SKM-1 (cell line): ENCODE results near the gene MXRA5.
"Not testable (repeated sequence)": the region's sequence is repeated elsewhere in the genome, so short reads cannot be mapped to it uniquely, and the experiment has no call there.

Experiments
- DNase-seq: peaks from one replicate; lab custom pipeline; 2025; ENCODE audit not compliant: unreplicated experiment; lab: John Stamatoyannopoulos, UW

The MXRA5 gene, protein sequence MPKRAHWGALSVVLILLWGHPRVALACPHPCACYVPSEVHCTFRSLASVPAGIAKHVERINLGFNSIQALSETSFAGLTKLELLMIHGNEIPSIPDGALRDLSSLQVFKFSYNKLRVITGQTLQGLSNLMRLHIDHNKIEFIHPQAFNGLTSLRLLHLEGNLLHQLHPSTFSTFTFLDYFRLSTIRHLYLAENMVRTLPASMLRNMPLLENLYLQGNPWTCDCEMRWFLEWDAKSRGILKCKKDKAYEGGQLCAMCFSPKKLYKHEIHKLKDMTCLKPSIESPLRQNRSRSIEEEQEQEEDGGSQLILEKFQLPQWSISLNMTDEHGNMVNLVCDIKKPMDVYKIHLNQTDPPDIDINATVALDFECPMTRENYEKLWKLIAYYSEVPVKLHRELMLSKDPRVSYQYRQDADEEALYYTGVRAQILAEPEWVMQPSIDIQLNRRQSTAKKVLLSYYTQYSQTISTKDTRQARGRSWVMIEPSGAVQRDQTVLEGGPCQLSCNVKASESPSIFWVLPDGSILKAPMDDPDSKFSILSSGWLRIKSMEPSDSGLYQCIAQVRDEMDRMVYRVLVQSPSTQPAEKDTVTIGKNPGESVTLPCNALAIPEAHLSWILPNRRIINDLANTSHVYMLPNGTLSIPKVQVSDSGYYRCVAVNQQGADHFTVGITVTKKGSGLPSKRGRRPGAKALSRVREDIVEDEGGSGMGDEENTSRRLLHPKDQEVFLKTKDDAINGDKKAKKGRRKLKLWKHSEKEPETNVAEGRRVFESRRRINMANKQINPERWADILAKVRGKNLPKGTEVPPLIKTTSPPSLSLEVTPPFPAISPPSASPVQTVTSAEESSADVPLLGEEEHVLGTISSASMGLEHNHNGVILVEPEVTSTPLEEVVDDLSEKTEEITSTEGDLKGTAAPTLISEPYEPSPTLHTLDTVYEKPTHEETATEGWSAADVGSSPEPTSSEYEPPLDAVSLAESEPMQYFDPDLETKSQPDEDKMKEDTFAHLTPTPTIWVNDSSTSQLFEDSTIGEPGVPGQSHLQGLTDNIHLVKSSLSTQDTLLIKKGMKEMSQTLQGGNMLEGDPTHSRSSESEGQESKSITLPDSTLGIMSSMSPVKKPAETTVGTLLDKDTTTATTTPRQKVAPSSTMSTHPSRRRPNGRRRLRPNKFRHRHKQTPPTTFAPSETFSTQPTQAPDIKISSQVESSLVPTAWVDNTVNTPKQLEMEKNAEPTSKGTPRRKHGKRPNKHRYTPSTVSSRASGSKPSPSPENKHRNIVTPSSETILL (N-terminal part only)

DNA sequence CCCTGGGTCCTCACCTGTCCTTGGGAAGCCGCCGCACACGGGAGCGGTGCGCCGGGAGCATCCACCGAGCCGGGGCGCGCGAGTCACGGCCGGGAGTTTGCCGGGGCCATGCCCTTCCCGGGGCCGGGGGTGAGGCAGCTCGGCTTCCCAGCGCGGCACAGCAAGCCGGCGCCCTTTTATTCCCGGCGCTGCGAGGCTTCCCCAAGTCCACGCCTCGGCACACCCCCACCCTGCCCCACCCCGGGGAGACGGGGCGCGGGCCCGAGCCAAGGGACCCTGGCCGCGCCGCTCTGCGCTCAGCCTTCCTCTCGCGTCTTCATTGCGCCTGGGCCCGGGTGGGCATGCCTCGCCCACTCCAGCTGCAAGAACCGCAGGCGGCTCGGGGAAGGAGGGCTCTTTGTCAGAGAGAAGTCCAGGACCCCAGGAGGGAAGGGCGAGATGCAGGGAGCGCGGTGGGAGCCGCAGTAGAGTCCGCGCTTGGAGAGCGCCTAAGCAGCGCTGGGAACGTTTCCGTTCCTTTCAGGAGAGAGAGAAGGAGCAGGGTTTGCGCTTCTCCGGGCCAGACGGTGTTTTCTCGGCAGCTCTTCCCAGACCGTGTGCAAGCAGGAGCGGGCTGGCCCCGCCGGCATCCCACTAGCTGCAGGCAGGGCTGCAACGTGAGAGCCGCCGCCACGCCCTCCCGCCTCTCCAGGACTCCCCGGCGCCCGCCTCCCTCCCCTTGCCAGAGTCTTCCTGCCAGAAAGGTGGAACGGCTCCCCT is at the start of gene MXRA5:
MXRA5 (minus strand) TSS at position 152 of the 759 bp plus-strand sequence. CDS start 2,819 bp downstream, outside the sequence.
- DNase-seq, result no peak

DNA sequence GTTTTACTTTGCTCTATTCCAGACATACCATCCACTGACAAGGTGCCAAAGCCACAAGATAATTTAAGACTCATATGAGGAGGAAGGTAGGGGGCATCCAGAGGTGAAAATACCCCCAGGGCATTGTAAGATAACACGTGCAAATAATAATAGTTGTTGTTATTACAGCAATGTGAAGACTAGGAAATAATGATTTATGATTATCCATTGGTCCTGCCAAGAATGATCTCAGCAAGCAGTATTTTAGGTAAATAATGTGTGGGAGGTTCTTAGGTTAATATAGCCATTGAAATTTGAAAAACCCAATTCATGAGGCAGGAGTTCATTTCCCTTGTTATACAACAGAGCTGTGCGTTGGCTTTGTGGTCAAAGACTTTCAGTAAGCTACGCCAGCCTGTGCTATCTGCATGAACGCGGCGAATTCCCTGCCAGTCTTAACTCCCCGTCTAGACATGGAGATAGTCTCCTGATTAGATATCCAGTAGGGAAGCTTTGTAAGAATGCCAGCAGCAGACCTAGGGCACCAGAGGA is 47.2 kb upstream of the MXRA5 start:
- DNase-seq, result no peak

DNA sequence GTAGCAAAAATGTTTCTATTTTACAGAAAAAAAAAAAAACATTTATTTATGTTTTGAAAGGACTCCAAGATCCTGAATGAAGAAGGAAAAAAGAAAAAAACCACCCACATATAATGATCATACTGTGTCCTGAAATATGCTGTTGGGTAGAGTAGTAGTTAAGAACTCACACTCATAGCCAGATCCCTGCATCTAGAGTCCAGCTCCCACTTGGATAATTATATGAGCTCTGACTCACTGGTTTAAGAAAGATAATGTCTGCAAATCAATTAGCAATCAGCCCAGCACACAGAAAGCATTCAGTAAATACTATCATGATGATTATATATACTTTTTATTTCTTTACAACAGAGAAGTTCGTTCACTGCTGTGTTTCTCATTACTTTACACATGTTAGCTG is 46.7 kb upstream of the MXRA5 start:
- DNase-seq, result no peak

DNA sequence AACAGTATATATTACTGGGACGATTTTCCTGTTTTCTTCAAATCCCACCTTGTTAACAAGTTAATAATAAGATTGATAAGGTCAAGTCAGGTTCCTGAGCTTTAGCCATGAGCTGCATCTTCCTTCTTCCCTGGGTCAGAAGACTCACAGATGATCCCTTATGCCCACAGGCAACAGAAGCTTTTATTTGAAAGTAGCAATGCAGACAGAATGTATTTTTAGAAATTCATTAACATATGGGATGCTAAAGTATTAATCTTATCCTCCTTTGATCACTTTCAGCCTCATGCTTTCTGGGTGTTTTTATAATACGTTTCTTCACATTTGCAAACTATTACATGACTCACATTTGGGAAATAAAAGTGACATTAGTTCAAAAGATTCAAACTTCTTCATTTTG is 42.0 kb upstream of the MXRA5 start:
- DNase-seq, result no peak

DNA sequence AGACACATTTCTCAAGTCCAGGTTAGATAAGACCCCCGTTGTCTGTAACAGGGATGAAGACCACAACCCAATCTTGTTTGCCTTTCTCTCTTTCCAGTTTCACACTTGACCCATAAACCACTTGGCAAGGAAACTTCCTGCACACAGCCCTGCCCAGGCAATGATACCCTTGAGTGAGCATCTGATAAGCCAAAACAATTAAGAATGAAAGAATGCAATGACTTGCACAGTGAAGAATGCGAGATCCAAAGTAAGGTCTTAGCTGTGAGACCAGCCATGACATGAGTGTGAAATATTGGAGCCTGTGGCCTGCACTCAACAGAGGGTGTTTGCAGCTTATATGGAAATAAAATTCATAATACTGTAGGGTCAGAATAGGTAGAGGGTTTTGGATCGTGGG is 37.9 kb upstream of the MXRA5 start:
- DNase-seq, result no peak

DNA sequence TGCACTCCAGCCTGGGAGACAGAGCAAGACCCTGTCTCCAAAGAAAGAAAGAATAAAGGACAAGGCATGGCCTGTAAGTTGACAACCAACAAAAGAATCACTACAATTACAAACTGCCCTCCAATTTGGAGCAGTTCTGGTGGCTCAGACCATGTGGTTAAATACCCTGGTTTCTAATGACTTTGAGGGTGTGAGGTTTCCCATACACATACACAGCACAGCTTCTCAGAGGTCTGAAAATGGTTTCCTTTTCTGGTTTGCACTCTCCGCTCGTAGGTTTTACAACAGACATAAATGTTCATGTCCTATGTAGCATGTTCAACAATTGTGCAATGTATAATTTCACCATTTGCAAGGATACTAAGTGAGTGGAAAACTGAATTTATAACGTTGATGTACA is 34.2 kb upstream of the MXRA5 start:
- DNase-seq, result no peak

DNA sequence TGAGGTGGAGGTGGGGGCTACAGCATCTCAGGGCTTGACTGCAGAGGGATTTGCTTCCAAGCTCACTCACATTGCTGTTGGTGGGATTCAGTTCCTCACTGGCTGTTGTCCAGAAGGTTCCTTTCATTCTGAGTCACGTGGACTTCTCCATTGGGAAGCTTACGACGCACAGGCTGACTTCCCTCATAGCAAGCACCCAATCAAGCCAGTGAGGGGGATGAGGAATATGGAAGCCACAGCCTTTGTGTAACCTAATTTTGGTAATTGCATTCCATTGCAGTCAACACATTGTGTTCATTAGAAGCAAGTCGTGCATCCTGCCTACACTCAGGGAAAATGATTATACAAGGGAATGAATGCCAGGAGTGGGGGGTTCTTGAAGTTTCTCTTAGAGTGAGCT is 32.7 kb upstream of the MXRA5 start:
- no peak for DNase-seq

DNA sequence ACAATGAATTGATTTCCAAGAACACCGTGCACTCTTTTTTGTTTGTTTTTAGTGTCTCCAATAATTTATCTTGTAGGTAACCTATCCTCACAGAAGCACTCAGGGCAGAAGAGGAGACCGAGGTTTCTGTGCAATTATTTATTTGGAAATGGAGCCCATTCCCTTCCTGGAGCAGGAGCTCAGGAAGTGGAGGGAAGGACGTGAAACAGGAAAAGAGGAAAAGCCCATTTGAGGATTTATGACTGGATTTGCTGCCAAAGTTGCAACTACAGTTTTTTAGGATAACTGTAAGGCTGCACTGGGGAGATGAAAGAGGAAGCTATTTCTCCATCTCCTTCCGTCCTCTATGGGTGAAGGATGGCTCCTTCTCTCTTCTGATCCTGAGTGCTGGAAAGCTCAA is 31.7 kb upstream of the MXRA5 start:
- DNase-seq, result no peak

DNA sequence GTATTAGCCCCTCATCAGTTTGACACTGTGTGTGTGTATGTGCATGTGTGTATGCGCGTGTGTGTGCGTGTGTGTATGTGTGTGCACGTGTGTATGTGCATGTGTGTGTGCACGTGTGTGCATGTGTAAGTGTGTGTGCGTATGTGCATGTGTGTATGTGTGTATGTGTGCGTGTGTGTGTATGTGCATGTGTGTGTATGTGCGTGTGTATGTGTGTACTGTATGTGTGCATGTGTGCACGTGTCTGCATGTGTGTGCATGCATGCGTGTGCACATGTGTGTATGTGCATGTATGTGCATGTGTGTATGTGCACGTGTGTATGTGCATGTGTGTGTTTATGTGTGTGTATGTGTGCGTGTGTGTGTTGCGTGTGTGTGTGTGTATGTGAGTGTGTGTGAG is 31.1 kb upstream of the MXRA5 start:
- no peak for DNase-seq

DNA sequence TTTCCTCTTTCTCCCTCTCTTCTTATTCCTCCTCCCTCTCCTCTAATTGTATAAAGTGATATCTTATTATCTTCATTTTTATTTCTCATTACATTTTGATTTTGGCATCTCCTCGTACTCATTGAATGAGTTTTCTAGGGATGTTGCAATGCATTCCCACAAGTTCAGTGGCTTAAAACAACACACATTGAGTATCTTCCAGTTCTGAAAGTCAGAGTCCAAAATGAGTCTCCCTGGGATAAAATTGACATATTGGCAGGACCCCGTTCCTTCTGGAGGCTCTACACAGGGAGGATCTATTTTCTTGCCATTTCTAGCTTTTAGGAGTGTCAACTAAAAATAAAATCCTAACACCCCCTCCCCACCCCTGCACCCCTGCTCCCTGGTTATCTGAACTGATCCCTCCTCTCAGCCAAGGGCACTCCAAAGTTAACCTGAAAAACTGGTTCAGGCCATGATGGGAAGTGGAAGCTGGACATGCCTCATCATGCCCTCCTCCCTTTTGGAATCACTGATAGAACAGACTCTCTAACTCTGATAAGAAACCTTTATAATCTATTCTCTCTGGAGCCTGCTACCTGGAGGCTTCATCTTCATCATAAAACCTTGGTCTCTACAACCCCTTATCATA is 29.5 kb upstream of the MXRA5 start:
- DNase-seq, result not testable (repeated sequence)

DNA sequence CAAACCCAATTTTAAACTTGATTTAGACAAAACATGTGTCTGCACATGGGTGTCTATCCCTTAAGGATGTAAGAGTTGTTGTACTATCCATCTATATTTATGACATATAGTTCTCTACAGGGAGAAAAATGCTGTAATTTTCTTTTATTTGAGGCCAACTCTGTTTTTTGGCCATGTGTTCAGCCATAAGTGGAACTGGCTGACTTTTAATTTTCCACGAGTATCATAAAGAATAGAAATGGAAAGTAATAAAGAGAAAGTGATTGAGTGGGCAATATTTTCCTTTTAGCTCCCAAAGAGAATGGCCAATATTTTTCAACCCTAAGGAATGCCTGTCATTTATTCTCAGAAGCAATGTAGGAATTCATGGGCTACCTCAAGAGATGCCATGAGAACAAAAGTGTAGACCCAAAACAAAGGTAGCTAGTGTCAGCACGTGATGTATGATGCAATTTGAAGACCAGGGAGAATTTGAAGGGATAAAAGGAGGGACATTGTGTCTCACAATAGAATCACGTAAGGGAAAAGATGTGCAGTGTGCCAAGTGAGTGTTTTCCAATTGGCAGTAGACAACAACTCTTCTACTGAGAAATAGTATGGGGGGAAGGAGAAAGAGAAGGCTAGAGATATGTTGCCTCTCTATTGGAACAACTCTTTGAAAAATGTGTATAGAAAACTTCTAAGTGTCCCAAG is 27.8 kb upstream of the MXRA5 start:
- DNase-seq, result no peak

DNA sequence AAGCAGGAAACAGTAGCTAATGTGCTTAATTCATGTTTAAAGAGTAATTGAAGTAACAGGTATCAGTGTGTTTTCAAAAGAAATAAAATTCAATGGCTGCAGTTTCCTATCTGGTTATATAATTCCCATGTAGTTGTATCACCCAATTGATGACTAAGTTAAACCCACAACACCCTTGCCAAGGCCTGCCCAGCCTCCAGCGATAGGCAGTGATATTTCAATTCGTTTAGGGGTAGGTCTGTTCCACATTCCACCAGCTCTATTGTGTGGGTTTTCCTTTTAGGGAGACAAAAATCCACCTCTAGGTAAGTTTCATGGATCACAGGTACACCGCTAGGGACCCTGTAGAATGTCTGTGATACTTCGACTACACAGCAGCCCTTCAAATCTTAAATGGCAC is 24.7 kb upstream of the MXRA5 start:
- no peak for DNase-seq

DNA sequence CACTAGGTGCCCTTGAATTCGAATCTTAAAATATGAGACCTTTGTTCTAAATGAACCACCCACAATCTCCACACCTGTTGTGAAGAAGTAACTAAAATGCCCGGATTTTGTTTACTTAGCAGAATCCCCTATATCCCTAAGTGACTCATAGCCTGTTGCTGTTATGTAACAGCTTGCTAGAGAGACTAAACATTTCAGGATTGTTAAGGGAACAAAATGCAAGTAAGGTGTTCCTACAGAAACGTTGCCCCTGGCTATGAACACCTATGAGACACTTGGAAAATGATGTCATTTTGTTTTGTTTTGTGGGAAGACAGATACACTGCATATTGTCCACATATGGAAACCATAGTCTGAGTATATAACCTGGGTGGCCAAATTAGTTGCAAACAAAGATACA is 24.2 kb upstream of the MXRA5 start:
- no peak for DNase-seq

DNA sequence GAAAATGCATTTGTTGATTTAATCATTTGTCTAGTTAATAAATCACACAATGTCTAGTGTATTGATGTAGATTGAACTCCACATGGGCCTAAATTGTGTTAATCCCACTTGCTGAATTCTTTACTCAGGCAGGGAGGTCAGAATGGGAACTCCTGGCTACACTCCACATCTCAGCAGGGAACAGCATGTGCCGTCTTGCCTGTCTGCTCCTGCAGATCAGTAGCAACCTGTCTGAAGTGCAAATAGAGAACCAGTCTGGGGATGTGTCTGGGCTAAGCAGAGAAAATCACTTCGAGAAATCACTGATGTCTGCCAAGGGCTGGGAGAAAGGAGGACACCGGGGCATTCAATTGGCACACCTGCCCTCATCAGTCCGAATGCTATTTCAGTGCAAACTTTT is 16.5 kb upstream of the MXRA5 start:
- no peak for DNase-seq

DNA sequence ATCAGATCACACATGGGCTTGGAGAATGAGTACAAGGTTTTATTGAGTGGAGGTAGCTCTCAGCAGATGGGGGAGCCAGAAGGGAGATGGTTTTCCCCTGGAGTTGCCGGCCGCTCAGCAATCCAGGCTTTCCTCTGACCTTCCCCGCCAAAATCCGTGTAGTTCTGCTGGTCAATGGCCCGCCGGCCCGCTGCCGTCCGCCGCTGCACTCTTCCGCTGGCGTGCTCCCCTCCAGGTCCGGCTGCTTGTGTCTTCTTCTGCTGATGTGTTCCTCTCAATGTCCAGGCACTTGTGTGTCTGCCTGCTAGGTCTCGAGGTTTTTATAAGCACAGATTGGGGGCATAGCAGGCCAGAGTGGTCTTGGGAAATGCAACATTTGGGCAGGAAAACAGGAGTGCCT is 14.4 kb upstream of the MXRA5 start:
- no peak for DNase-seq

DNA sequence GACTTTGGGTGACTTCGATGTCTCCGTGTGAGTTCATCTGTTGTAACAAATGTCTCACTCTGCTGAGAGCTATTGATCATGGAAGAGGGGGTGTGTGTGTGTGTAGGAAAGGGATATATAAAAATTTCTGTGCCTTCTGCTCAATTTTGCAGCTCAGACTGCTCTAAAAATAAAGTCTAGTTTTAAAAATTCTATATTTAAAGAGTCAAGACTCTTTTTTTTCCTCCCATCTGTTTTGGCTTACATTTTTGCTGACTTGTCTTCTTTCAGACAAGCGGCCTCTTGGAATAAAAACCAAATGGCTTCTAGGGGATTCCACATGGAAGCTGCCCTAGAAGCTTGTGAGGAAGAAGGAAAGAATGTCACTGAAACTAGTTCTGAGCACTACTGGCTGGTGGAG is 6.3 kb upstream of the MXRA5 start:
- DNase-seq, result not testable (repeated sequence)

DNA sequence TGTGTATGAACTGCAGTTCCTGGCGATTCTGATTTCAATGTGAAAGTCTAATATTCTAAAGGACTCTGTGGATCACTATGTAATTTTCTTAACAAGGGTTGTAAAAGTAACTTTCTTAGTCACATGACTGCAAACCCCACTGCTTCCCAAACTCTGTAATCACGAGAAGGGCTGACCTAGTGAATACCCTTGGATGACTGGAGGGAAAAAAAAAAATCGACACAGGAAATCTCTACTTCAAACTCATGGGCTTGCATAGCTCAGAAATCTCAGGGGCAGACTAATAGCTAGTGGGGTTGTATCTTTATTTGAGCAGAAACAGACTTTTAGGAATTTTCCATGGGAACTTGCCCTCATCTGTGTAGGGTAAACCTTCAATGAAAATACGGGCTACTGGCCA is 4.8 kb upstream of the MXRA5 start:
- no peak for DNase-seq

DNA sequence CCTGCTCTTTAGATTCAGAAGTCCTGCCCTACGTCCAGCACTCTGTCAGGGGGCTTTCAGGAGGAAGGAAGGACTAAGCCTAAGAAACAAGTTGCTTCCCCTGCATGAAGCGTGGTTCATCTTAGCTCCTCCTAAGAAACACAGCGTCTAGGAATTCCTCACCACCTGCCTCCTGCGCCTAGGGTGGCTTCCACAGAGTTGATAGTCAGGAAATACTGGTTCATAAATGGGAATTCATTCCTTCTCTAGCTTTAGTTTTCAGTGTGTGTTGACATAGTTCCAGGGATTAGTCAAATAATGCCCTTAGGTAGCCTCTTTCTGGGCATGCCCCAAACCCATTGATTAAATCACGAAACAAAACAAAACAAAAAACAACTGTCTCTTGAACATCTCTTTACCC is 1.7 kb upstream of the MXRA5 start:
- no peak for DNase-seq
